ENCODE results near the gene KAZN. TPM values are rescaled to one million over a fixed set of nuclear protein-coding genes. Genes with fewer than 3 reads are reported as not detected.

Gene KAZN
- total RNA-seq, 1 donor, result 3.9 TPM

GRCh38 chr1:14635421-14635820 is 36.9 kb downstream of the KAZN start:
- H3K4me3 ChIP-seq (ENCODE audit: low read depth, low read length), result no peak overlapping the region
- TF ChIP-seq CTCF (IDR thresholded peaks at IDR 0.05; ENCODE audit: insufficient read depth, low read length), result no peak
- DNase-seq (ENCODE audit: low read depth), result no peak

GRCh38 chr1:14636897-14637632 is 38.6 kb downstream of the KAZN start:
- no peak for DNase-seq (ENCODE audit: low read depth)
- TF ChIP-seq CTCF (IDR thresholded peaks at IDR 0.05; ENCODE audit: insufficient read depth, low read length), result no peak
- no peak overlapping the region for H3K4me3 ChIP-seq (ENCODE audit: low read depth, low read length)

GRCh38 chr1:14639291-14640050 is 41.0 kb downstream of the KAZN start:
- H3K4me3 ChIP-seq (ENCODE audit: low read depth, low read length), result no peak overlapping the region
- no peak for TF ChIP-seq CTCF (IDR thresholded peaks at IDR 0.05; ENCODE audit: insufficient read depth, low read length)
- DNase-seq (ENCODE audit: low read depth), result no peak

- DNase-seq (ENCODE audit: low read depth), result no peak
- H3K4me3 ChIP-seq (ENCODE audit: low read depth, low read length), result no peak overlapping the region
- TF ChIP-seq CTCF (IDR thresholded peaks at IDR 0.05; ENCODE audit: insufficient read depth, low read length), result no peak
These were observed 44.2 kb downstream of the KAZN start for GRCh38 chr1:14642712-14643111.

GRCh38 chr1:14646973-14647372 is 48.5 kb downstream of the KAZN start:
- H3K4me3 ChIP-seq (ENCODE audit: low read depth, low read length), result no peak overlapping the region
- DNase-seq (ENCODE audit: low read depth), result no peak
- no peak for TF ChIP-seq CTCF (IDR thresholded peaks at IDR 0.05; ENCODE audit: insufficient read depth, low read length)

- no peak for TF ChIP-seq CTCF (IDR thresholded peaks at IDR 0.05; ENCODE audit: insufficient read depth, low read length)
- no peak for DNase-seq (ENCODE audit: low read depth)
These were observed 49.3 kb downstream of the KAZN start for GRCh38 chr1:14647777-14648176.

More at GRCh38 chr1:14647777-14648176, 49.3 kb downstream of the KAZN start:
- no peak overlapping the region for H3K4me3 ChIP-seq (ENCODE audit: low read depth, low read length)

All from fibroblast of the aortic adventitia (primary cell).